Stimulated activated CD4-positive, alpha-beta T cell treated with anti-CD3 and anti-CD28 coated beads, Interleukin-4, amount 100 ng/mL, for 4 hours (primary cell): ENCODE results near the gene MAP3K14.

ENCODE experiments used
- DNase-seq, 2 experiments: peaks; one replicate each; pipeline ENCODE4 v3.0.0-alpha.2; 2020

Gene MAP3K14

DNA sequence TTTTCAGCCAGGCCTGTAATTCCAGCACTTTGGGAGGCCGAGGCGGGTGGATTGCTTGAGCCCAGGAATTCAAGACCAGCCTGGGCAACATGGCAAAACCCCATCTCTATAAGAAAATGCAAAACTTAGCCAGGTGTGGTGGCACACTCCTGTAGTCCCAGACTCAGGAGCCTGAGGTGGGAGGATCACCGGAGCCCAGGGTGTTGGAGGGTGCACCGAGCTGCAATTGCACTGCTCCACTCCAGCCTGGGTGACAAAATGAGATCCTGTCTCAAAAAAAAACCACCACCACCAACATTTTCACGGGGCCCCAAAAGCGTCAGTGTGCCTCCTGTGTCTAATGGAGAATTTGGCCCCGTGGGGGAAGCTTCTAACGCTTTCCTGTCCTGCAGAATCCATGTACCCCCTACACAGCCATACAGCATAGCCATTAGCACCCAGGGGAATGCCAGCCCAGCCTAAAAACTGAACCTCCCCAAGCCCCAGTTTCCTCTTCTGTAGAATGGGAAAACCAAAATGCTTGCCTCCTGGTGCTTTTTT lies 22.2 kb upstream of the MAP3K14 start:
- no peak for DNase-seq

- no peak for DNase-seq
These were observed 21.4 kb upstream of the MAP3K14 start for GRCh38 chr17:45338023-45338781.

GRCh38 chr17:45336390-45337182 lies 19.8 kb upstream of the MAP3K14 start:
- DNase-seq = no peak

DNA sequence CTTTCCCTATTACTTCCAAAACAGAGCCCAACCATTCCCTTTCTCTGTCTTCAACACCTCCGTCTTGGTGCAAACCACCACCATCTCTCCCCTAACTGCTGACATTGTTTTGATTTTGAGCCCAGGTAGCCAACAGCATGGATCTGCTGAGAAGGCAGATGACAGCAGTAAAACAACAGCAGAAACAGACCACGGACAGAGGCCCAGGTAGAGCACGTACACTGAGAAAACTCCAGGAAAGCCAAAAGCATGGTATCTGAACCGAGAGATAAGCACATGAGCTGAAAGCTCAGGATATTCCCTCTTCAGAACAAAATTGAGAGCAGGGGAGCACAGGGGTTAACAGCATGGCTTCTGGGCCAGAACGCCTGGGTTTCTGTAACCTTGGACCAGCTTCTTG lies 18.9 kb upstream of the MAP3K14 start:
- DNase-seq = no peak

GRCh38 chr17:45334701-45335677 lies 18.2 kb upstream of the MAP3K14 start:
- no peak for DNase-seq

GRCh38 chr17:45334231-45334630 lies 17.4 kb upstream of the MAP3K14 start:
- no peak for DNase-seq

- DNase-seq = no peak
These were observed 16.9 kb upstream of the MAP3K14 start for GRCh38 chr17:45333702-45334092.

DNA sequence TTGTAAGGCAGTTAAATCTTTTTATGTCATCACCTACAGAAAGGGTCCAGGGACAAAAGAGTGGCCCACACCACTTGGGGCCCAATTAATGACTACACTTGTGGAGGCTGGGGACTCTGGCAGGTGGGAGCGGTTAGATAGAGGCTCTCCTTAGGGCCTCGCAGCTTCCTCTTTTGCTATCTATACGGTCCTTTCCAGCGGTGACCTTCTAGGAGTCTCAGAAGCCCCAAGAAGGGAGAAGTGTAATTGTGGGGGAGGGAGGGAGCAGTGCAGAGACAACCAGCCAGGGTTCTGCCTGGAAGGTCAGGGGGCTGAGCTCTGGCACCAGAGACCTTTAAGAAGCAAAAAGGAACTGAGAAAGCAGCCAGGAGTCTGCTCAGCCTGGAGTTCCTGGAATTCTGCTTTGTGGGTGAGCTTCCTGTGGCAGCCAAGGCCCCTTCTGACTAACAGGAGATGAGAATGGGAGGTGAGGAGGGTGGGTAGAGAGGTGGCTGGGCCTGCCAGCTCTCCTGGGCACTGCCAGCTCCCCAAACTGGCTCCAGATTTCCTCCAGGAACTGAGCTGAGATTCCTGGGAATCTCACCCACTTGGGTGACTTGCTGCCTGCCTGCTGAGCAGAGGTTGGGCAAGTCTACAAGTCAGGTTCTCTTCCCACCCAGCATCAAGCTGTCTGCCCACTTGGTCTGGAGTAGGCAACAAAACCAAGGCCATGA lies 16.3 kb upstream of the MAP3K14 start:
- DNase-seq = no peak

DNA sequence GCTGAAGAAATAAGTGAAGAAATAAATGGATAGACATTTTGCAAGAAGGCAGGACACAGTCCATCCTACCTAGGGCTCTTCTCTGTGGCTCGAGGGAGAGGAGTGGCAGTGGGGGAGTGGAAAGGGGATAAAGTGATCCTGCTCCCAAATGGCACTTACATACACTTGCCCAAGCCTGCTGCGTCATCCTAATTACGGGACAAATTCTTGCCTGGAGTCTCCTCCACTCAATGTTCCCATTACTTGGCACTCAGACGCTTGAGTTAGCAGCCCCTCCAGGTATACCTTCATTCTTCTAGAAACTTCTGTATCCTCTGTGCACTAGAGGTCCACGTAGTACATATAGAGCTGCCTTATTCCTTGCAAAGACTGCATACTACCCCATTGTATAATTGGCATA lies 15.7 kb upstream of the MAP3K14 start:
- no peak for DNase-seq

GRCh38 chr17:45326626-45327025 lies 9.8 kb upstream of the MAP3K14 start:
- DNase-seq = no peak

- no peak for DNase-seq
These were observed 9.0 kb upstream of the MAP3K14 start for GRCh38 chr17:45325810-45326209.

- no peak for DNase-seq
These were observed 7.5 kb upstream of the MAP3K14 start for GRCh38 chr17:45324336-45324735.

DNA sequence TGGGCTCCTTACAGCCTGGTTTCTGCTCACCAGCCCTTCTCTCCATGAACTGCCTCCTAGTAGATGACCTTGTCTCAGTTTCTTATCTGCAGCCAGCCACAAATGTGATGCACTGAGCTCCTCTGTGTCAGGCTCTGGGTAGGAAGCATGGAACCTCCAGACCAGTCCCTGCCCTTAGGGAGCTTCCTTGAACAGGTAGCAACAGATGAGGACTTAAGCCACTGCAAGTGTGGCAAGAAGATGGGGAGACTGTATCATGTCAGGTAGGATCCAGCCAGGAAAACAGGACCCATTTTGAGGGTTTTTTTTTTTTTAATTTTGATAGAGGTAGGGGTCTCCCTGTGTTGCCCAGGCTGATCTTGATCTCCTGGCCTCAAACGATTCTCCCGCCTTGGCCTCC lies 5.3 kb upstream of the MAP3K14 start:
- no peak for DNase-seq

- no peak for DNase-seq
These were observed 4.2 kb upstream of the MAP3K14 start for GRCh38 chr17:45320931-45321461.

GRCh38 chr17:45320349-45320930 lies 3.6 kb upstream of the MAP3K14 start:
- no peak for DNase-seq

- DNase-seq = no peak
These were observed 2.5 kb upstream of the MAP3K14 start for GRCh38 chr17:45319239-45319703.

- DNase-seq = no peak
These were observed 1.9 kb upstream of the MAP3K14 start for GRCh38 chr17:45318561-45319230.

- DNase-seq = peak; percentile 99 to 100
These were observed 500 bp upstream of the MAP3K14 start for GRCh38 chr17:45317111-45317928.

DNA sequence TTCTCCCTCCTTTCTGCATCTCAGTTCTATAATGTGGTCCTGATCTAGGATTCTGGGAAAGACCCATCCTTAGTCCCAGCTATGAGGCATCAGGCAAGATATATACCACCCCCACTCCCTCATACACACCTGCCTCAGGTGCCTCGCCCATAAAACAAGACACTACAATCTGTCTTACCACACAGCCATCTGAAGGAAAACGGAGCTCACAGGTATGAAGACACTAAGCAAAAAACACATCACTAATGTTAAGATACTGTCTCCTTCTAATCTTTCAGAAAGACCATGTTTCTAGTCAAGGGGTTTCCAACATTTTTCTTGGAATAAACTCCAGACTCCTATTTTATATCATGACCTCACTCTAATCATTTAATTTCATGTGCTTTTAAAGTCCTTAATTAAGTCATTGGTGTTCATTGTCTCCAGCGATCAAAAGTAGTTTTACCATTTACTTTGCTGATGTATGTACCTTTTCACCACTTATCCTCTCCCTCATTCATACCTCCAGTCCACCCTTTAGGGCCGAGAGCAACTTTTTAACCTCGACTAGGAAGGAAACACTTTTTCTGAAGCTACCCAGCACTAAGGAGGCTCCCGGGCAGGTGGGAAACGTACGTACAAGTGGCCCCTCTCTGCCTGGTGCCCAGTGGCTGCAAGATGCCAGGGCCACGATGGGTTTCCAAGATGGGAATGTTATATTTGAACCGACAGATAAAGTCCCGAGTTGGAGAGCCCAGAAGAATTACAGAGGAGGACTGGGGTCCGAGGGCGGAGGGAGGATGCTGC lies 979 bp downstream of the MAP3K14 start:
- no peak for DNase-seq
